PC-9 (cell line): ENCODE measurements around the gene CNIH2. TPM values are rescaled to one million over a fixed set of nuclear protein-coding genes. Genes with fewer than 3 reads are reported as not detected.

Experiments used
- Bru-seq: library from RNA; stranded (reverse); fragments of 400-500 nt; gene quantifications from one replicate; lab custom pipeline; 2021; lab: Mats Ljungman, UMichigan
- BruChase-seq, 2 experiments: library from RNA; stranded (reverse); fragments of 400-500 nt; gene quantifications; one replicate each; lab custom pipeline; 2021; lab: Mats Ljungman, UMichigan
- BruUV-seq: library from RNA; stranded (reverse); fragments of 400-500 nt; replicated peaks from 2 replicates; lab custom pipeline; 2021; lab: Mats Ljungman, UMichigan
- CTCF ChIA-PET: fragments of 300-600 bp; sonication (Branson Sonifier 250); formaldehyde crosslinking; loops from one replicate; lab custom pipeline; 2022; ENCODE audit warnings: antibody characterized with exemption; lab: Charles Lee
- POLR2A ChIA-PET: fragments of 300-600 bp; sonication (Branson Sonifier 250); formaldehyde crosslinking; loops from one replicate; lab custom pipeline; 2022; ENCODE audit warnings: antibody characterized with exemption; ENCODE audit not compliant: unreplicated experiment; lab: Charles Lee
- DNase-seq, 2 experiments: peaks; one replicate each; pipeline versions ENCODE4 v3.0.0 to v3.0.0-alpha.2; 2015 to 2022; ENCODE audit warnings: mixed read lengths in 1 of 2
- H2AFZ ChIP-seq: fragments of 200-600 bp; sonication (generic); 2 replicates; pipeline ENCODE4 v1.8.1; 2017; ENCODE audit warnings: antibody characterized with exemption
- H3F3A ChIP-seq: fragments of 200-600 bp; sonication (generic); 2 replicates; pipeline ENCODE4 v1.8.1; 2017; ENCODE audit warnings: antibody characterized with exemption, mild to moderate bottlenecking, low read depth; ENCODE audit not compliant: insufficient read depth
- H3K27ac ChIP-seq: fragments of 200-600 bp; sonication (generic); 2 replicates; pipeline ENCODE4 v1.6.1; 2016; ENCODE audit warnings: mixed run types
- H3K27me3 ChIP-seq: fragments of 200-600 bp; sonication (generic); 2 replicates; pipeline ENCODE4 v1.6.1; 2016; ENCODE audit warnings: low read depth, mixed run types; ENCODE audit not compliant: insufficient read depth
- H3K36me3 ChIP-seq: fragments of 200-600 bp; sonication (generic); 2 replicates; pipeline ENCODE4 v1.6.1; 2016; ENCODE audit warnings: low read depth, mixed run types
- H3K4me1 ChIP-seq: fragments of 200-600 bp; sonication (generic); replicated peaks from 2 replicates; pipeline ENCODE4 v1.6.1; 2016; ENCODE audit warnings: mixed run types; ENCODE audit not compliant: insufficient read depth
- H3K4me2 ChIP-seq: fragments of 200-600 bp; sonication (generic); 2 replicates; pipeline ENCODE4 v1.6.1; 2017; ENCODE audit warnings: mixed run types
- H3K4me3 ChIP-seq: fragments of 200-600 bp; sonication (generic); 2 replicates; pipeline ENCODE4 v1.6.1; 2016; ENCODE audit warnings: mixed run types
- H3K79me2 ChIP-seq: fragments of 200-600 bp; sonication (generic); 2 replicates; pipeline ENCODE4 v1.6.1; 2017; ENCODE audit warnings: low read depth, mixed run types
- H3K9me2 ChIP-seq: fragments of 200-600 bp; sonication (generic); 2 replicates; pipeline ENCODE4 v1.8.1; 2017; ENCODE audit warnings: mild to moderate bottlenecking; ENCODE audit not compliant: insufficient read depth
- H3K9me3 ChIP-seq: fragments of 200-600 bp; sonication (generic); 2 replicates; pipeline ENCODE4 v1.8.1; 2016; ENCODE audit warnings: low read depth; ENCODE audit not compliant: insufficient read depth
- H4K20me1 ChIP-seq: fragments of 200-600 bp; sonication (generic); 2 replicates; pipeline ENCODE4 v1.8.1; 2017; ENCODE audit not compliant: insufficient read depth
- CTCF ChIP-seq: fragments of 200-600 bp; sonication (generic); conservative IDR thresholded peaks from 2 replicates; pipeline ENCODE4 v1.6.1; 2017; ENCODE audit warnings: mixed run types, antibody characterized with exemption, mild to moderate bottlenecking, moderate library complexity
- EZH2 ChIP-seq: fragments of 200-600 bp; sonication (generic); IDR thresholded peaks from 2 replicates; pipeline ENCODE4 v1.8.0; 2017; ENCODE audit warnings: antibody characterized with exemption, low read depth
- intact Hi-C: fragments of 100-400 bp; cut with micrococcal nuclease; formaldehyde crosslinking; loops from one replicate; pipeline ENCODE4 v1.10.0; 2022; ENCODE audit not compliant: unreplicated experiment
- long read RNA-seq: library from polyadenylated mRNA; stranded (forward); transcript quantifications from one replicate; pipeline ENCODE4 v2.0.0, GENCODE V29; 2022
- total RNA-seq: library from RNA; stranded (reverse); gene quantifications from 2 replicates; pipeline ENCODE4 v1.2.3, GENCODE V29; 2021

The CNIH2 gene
- total RNA-seq (5.5 and 6.8 TPM in 2 replicates), Bru-seq, nascent RNA (percentile 61 among the genes with signal in this experiment), BruChase-seq, experiment 1, labeled RNA remaining after a 2-hour chase (percentile 68 among the genes with signal in this experiment), BruChase-seq, experiment 2, labeled RNA remaining after a 6-hour chase (percentile 86 among the genes with signal in this experiment)
- long read RNA-seq: 0 reads

DNA sequence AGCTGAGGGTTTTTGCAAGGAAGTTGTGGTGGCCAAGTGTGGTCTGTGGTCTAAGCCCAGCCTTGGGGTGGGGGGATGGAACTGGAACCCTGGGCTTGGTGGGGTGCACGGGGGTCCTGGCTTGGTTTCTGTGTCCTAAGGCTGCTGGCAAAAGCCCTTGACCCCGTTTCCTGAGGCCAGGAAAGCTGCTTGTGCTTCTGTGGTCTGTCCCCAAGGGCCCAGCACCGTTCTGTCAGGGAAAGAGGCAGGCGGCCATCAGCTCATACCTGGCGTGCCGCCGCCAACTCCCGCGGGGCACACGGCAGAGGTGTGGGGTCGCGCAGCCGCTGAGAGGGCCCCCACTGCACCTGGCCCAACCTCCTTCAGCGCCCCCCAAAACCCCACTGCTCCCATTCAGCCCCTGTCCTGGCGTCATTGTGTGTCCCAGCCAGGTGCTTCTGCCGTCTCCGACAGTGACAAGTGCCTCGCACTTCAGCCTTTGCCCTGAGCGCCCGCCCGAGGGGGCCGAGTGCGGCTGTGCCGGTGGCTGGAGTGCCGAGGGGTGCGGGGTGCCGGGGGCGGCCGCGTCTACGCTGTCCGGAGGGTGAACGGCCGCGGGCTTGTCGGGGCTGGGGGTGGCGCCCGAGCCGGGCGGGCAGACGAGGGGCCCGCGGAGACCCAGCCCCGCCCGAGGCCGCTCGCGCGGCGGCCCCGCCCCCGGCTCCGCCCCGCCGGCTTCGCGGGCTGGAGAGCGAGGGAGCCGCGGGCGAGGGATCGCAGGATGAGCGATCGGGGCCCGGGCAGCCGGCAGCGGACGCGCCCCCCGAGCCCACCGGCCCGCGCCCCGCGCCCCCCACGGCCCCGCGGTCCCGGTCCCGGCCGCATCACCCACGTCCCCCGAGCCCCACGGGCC lies at the start of gene CNIH2:
CNIH2 (plus strand) TSS at position 705 of the 892 bp plus-strand sequence. CDS start 282 bp downstream, outside the sequence.
- Histone ChIP-seq H3K9me3 (no peaks in the 10 kb centered on the region), H3K27ac (no peak within 1 kb of the TSS), H3F3A (peaks cover 23% of the 10 kb centered on the region), H3K4me1 (no peaks in the 10 kb centered on the region), H2AFZ (no peak within 1 kb of the TSS), H3K4me2 (no peak within 1 kb of the TSS), H3K36me3 (peaks cover 11% of the 10 kb centered on the region), H3K79me2 (no peaks in the 10 kb centered on the region), H4K20me1 (peaks cover 44% of the 10 kb centered on the region), H3K9me2 (no peaks in the 10 kb centered on the region), H3K4me3 (no peak within 1 kb of the TSS), H3K27me3 (no peaks in the 10 kb centered on the region)
- intact Hi-C loops: no loop called here
- TF ChIP-seq EZH2 (no peak), CTCF (no peak)
- POLR2A ChIA-PET: interaction anchor here (0.7 kb wide), 1 partner anchor 65 kb away, joined by 3 read pairs; no protein-coding TSS in a partner anchor
- no peak for DNase-seq
- BruUV-seq: no TSS peak
- CTCF ChIA-PET: no interaction called here

DNA sequence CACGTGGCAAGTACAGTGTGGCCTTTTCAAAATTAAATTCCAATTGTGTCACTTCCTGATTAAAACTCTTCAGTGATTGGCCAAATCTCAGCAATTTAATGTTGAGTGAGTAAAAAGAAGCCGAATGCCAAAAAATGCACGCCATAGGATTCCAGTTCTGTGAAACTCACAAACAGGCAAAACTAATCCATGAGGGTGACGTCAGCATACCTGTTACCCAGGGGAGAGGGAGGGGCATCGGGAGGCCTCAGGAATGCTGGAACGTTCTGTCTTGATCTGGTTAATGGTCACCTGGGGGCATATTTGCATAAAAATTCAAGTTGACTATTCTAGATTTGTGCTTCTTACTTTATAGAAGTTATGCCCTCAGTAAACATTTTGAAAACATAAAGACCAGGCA lies 49.5 kb upstream of the CNIH2 start:
- Histone ChIP-seq H3K36me3 (no peaks in the 10 kb centered on the region), H3K27me3 (no peaks in the 10 kb centered on the region), H3K27ac (no peak overlapping the region), H3K9me3 (no peaks in the 10 kb centered on the region), H3K4me1 (no peaks in the 10 kb centered on the region), H2AFZ (no peak overlapping the region), H3K4me3 (no peak overlapping the region), H3F3A (no peaks in the 10 kb centered on the region), H3K4me2 (no peak overlapping the region), H4K20me1 (no peaks in the 10 kb centered on the region; the same call in 1 of the 2 replicates), H3K79me2 (no peaks in the 10 kb centered on the region), H3K9me2 (no peaks in the 10 kb centered on the region)
- TF ChIP-seq EZH2 (no peak), CTCF (no peak)
- BruUV-seq: no TSS peak
- ChIA-PET CTCF (interaction anchor here (0.6 kb wide), 1 partner anchor 177 kb away, joined by 7 read pairs; the partner anchor contains the start of gene SF3B2), POLR2A (no interaction called here)
- no peak for DNase-seq
- intact Hi-C loops: no loop called here

DNA sequence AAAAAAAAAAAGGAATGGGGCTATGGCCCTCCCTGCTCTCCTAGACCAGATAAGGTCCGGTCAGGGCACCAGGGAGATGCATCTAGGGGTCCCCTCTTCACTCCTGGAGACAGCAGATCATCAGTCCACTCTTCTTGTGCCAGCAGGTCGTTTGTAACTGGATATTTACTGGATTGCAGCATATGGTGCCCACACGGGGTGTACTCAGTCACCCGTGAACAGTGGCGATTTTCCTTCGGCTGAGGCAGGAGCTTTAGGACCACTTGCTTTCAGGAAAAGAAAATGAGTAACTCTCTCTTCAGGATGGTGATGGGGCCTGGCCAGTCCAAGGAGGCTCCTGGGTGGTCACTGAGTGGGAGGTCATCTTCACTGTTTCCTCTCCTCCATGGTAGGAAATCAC lies 47.8 kb upstream of the CNIH2 start:
- no TSS peak for BruUV-seq
- ChIA-PET POLR2A (no interaction called here), CTCF (no interaction called here)
- Histone ChIP-seq H3K4me3 (no peak overlapping the region), H3K9me3 (no peaks in the 10 kb centered on the region), H2AFZ (no peak overlapping the region), H3K27me3 (no peaks in the 10 kb centered on the region), H3K4me2 (no peak overlapping the region), H3F3A (no peaks in the 10 kb centered on the region), H3K36me3 (no peaks in the 10 kb centered on the region), H3K4me1 (no peaks in the 10 kb centered on the region), H4K20me1 (no peaks in the 10 kb centered on the region; the same call in 1 of the 2 replicates), H3K9me2 (no peaks in the 10 kb centered on the region), H3K27ac (no peak overlapping the region), H3K79me2 (no peaks in the 10 kb centered on the region)
- intact Hi-C loops: no loop called here
- no peak for DNase-seq
- TF ChIP-seq CTCF (no peak), EZH2 (no peak)
